Stimulated activated CD8-positive, alpha-beta memory T cell treated with anti-CD3 and anti-CD28 coated beads, Interleukin-15, amount 100 ng/mL, for 24 hours (primary cell): ENCODE data around the gene SYNE2.

Experiments
- DNase-seq: peaks from one replicate; pipeline ENCODE4 v3.0.0-alpha.2; 2020; ENCODE audit warnings: low read depth

Gene SYNE2

DNA sequence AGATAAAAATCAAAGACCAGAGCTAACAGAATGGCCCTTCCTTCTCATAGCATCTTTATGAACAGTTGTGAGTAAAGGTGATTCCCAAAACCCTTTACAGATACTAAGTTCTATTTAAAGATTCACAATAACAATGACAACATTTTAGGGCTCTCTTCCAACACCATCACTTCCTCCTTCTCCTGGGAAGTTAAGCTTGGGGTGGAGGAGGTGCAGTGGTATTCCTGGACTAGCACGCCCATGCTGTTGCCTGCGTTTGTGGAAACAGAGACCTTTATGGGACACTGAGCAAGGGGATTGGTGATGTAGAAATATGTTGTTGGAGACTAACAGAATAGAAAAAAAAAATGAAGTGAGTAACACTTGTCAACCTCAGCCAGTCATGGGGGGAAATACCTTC lies 22.5 kb downstream of the SYNE2 start:
- DNase-seq = no peak

DNA sequence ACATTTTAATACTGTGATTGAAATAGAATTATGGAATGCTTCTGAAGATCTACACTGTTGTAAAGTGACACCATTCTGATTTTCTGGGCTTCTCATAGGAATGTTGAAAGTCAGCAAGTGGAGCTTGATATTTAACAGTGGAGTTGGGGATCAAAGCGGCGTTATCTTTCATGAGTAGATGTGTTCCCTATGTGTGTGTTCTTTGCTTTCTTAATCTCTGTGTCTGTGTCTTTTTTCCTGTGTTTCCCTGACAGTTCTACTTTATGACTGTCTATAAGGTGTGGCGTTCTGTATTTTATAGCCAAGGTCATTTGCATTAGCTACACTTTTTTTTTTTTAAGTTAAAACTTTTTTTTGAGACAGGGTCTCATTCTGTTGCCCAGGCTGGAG lies 24.7 kb downstream of the SYNE2 start:
- DNase-seq = no peak

DNA sequence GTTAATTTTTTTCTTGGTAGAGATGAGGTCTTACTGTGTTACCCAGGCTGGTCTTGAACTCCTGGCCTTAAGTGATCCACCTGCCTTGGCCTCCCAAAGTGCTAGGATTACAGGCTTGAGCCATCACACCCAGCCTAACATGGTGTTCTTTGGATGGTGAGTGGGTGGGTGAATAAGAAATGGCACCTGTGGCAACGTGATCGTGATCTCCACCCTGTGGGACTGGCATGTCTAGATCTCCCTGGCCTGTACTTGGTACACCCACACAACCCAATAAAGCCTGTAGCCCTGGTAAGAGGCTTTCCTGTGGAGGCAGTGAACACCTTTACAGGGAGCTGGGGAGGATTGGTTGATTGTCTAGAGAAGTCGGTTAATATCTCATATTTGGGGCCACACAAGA lies 25.2 kb downstream of the SYNE2 start:
- no peak for DNase-seq

- no peak for DNase-seq
Measured at GRCh38 chr14:63878792-63879191, 26.0 kb downstream of the SYNE2 start.

DNA sequence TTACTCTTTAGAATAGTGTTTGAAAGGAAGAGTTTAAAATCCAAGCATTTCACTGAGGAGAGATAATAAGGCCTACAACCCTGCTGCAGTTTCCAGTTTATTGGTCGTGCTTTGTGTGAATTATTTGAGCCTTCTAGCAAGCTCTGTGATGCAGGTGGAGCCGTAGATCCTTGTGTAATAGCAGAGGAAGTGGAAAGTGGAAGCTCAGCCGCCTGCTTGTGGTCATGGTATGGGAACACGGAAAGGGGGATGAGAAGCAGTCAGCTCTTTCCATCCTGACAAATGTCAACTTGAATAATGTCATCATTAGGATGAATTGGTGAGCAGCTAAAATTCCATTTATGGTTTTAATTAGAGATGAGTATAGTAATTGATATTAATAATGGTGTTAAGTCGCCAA lies 29.1 kb downstream of the SYNE2 start:
- DNase-seq = no peak

DNA sequence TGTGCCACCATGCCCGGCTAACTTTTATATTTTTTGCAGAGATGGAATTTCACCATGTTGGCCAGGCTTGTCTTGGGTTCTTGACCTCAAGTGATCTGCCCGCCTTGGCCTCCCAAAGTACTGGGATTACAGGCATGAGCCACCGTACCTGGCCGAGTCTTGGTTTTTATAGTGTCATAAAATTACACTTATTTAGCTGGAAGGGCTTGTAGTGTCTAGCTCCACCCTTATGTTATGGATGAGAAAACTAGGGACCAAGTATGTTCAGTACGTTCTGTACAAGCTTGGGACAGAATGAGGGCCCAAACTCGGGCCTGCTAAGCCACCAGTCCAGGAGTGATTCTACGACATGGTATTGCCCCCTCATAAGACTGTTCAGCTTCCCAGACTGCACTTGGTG lies 35.1 kb downstream of the SYNE2 start:
- DNase-seq = no peak

- no peak for DNase-seq
Measured at GRCh38 chr14:63890553-63890952, 37.7 kb downstream of the SYNE2 start.

- DNase-seq = no peak
Measured at GRCh38 chr14:63891148-63891975, 38.6 kb downstream of the SYNE2 start.

GRCh38 chr14:63892265-63892664 lies 39.5 kb downstream of the SYNE2 start:
- DNase-seq = no peak

DNA sequence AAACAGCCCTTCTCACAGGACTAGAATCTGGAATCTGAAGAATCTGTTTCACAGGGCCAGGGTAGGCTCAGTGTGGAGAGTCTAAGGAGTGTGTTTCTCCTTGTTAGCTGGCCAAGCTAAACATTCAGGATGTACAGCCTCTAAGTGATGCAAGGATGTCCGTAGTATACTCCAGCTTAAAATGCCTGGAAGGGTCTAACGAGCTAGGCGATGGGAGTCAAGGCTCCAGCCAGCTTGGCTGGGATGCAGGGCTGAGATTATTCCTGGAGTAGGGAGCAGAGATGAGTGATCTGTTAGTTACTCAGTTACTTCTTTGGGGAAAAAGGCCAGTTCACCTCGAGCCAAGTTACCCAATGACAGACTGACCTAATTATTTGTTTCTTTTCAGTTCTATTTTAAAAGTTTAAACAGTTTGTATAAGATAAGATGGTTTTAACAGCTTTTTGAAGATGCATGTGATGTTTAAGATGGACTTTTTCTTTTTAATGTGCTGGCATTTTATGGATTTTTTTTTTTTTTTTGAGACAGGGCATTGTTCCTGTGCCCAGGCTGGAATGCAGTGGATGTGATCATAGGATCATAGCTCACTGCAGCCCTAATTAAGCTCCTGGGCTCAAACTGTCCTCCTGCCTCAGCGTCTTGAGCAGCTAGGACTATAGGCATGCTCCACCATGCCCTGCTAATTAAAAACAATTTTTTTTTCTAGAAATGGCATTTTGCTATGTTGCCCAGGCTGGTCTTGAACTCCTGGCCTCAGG lies 41.1 kb downstream of the SYNE2 start:
- DNase-seq = no peak

DNA sequence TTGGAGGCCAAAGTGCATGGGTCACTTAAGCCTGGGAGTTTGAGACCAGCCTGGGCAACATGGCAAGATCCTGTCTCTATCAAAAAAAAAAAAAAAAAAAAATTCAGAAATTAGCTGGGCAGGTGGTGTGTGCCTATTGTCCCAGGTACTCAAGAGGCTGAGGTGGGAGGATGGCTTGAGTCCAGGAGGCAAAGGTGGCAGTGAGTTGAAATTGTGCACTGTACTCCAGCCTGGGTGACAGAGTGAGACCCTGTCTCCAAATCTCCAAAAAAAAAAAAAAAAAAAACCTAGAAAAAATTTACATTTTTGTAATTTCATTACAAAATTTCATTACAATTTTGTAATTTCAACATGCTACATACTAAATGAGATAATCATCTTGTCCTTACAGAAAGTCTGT lies 42.7 kb downstream of the SYNE2 start:
- no peak for DNase-seq

GRCh38 chr14:63896278-63896720 lies 43.5 kb downstream of the SYNE2 start:
- no peak for DNase-seq

GRCh38 chr14:63897721-63898163 lies 44.9 kb downstream of the SYNE2 start:
- DNase-seq = no peak

DNA sequence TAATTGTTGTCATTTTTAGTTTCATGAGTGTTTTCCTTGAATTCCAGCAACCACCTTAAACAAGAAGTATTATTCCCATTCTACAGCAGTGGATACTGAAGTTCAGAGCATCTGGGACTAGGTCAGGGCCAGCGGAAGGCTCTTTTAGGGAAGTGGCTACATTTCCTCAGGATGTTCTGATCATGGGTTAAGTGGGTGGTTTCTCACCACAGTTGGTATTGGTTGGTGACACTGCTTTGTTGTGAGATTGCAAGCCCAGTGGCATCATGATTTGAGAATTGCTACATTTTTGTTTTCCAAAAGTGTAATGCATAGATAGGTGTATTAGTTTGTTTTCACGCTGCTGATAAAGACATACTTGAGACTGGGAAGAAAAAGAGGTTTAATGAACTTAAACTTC lies 47.1 kb downstream of the SYNE2 start:
- no peak for DNase-seq

DNA sequence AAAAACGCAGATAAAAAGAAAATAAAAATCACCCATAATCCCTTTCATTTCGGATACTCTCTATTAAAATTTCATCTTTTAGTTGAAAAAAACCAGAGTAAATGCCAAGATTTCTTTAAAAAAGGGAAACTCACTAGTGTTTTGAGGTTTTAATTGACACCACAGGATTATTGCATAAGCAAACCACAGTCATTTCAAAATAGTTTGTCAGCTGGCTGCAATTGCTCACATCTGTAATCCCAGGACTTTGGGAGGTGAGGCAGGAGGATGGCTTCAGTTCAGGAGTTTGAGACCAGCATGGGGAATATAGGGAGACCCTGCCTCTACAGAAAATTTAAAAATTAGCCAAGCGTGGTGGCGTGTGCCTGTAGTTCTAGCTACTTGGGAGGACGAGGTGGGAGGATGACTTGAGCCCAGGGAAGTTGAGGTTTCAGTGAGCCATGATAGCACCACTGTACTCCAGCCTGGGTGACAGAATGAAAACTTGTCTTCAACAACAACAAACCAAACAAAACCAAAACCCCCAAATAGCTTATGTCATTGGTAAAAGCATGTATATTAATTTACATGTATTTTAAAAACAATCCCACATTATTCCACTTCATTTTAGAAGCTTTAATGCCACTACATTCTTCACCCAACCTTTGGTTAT lies 48.8 kb downstream of the SYNE2 start:
- DNase-seq = no peak

DNA sequence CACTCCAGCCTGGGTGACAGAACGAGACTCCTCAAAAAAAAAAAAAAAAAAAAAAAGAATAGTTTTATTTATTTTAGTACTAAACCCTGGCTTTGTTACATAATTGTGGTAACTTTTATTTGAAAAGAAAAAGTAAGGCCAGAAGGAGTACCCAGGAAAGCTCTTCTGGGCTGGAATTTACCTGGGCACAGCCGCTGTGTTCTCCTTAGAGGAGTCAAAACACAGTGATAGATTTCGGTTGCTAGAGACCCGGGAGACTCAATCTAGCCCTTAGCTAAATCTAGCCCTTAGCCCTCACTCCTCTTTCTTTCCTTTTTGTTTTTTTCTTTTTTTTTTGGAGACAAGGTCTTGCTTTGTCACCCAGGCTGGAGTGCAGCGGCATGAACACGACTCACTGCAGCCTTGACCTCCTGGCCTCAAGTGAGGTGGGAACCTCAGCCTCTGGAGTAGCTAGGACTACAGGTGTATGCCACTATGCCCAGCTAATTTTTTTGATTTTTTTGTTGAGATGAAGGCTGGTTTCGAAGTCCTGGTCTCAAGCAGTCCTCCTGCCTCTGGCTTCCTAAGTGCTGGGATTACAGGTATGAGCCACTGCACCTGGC lies 49.7 kb downstream of the SYNE2 start:
- DNase-seq = no peak

GRCh38 chr14:63904724-63905123 lies 51.9 kb downstream of the SYNE2 start:
- DNase-seq = no peak

- DNase-seq = no peak
Measured at GRCh38 chr14:63905370-63905769, 52.6 kb downstream of the SYNE2 start.

GRCh38 chr14:63908667-63909264 lies 56.0 kb downstream of the SYNE2 start:
- DNase-seq = no peak

DNA sequence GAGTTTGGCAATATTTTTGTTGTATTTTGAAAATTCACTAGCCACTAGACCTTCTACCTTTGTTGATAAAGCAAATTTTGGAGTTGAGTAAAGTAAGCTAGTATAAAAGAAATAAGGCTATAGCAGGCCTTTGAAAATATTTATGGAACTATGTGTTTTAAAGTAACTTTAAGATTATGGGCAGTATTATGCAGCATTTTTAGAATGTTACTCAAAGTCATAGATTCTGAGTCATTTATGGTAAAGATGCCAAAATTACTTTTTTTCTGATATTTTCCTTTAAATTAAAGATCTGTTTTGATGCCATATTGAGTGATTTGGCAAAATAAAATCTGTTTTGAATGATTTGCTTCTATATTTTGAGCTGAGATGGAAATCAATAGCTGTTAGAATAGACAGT lies 57.2 kb downstream of the SYNE2 start:
- no peak for DNase-seq

DNA sequence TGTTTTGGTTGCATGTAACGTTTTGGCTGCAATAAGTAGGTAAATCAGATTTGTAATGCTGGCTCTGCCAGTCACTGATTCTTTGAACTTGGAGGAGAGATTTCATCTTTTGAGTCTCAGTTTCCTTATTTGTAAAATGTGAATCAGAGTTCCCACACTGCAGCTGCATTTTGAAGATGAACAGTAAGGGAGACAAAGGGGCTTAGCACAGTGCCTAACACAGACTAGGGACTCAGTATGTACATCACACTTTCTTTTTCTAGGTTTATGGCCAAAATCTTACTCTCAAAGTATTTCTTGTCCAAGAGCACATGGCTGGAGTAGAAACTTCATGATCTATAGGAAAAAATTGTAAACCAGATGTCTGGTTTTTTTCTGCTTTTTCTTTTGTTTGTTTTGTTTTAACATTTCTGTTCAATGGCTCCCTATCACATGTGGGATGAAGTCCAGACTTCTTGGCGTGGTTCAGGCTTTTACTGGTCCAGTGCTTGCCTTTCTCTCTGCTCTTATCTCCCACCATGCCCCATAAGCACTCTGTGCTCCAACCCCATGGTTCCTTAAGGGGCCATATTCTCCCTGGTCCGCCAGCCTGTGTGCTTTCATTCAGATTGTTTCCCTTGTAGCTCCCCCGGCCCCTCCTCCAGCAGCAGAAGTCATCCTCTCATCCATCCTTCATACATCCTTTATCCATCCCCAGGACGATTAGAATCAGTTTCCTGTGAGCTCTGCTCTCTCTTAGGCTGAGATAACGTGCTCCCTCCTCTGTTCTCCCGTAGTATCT lies 58.0 kb downstream of the SYNE2 start:
- DNase-seq = no peak
